Measurements from ENCODE around the gene S100A12. TPM values are rescaled to one million over a fixed set of nuclear protein-coding genes. Genes with fewer than 3 reads are reported as not detected.

S100A12 gene
- total and polyA plus RNA-seq, 2 donors (not counting 3 experiments of a cell fraction or from before 2014, with no cell fraction given), result not detected

GRCh38 chr1:153357076-153357852 lies 18.2 kb downstream of the S100A12 start:
- Histone ChIP-seq H4K20me1 (replicated peaks; ENCODE audit: control insufficient read depth, extremely low read depth, insufficient read depth, low read length) (no peaks in the 10 kb centered on the region), H3K9me3 (replicated peaks; ENCODE audit: control insufficient read depth, insufficient read depth, low read length) (no peaks in the 10 kb centered on the region), H3K27me3 (ENCODE audit: control insufficient read depth in 2 of 2, insufficient read depth in 2 of 2, low read length in 2 of 2) (no peaks in the 10 kb centered on the region), H3K36me3 (ENCODE audit: control insufficient read depth in 2 of 2, extremely low read depth in 1 of 2, insufficient read depth in 2 of 2, low read length in 2 of 2) (no peaks in the 10 kb centered on the region), H3K4me3 (replicated peaks in 1 of 3; ENCODE audit: insufficient read depth in 1 of 3, low read depth in 1 of 3, low read length in 3 of 3) (no peak overlapping the region), H3K9me1 (replicated peaks; ENCODE audit: control insufficient read depth, extremely low read depth, insufficient read depth, low read length) (no peaks in the 10 kb centered on the region), H3K4me2 (ENCODE audit: insufficient read depth, low read length) (no peak overlapping the region), H3K4me1 (ENCODE audit: control insufficient read depth, extremely low read depth, insufficient read depth, low read length) (no peaks in the 10 kb centered on the region), H3K9ac (replicated peaks; ENCODE audit: extremely low read depth, insufficient read depth, low read length) (no peak overlapping the region), H2AFZ (ENCODE audit: low read depth, low read length) (no peak overlapping the region), H3K27ac (ENCODE audit: insufficient read depth, low read depth, low read length) (no peak overlapping the region), H3K79me2 (ENCODE audit: control insufficient read depth, insufficient read depth, low read length) (no peaks in the 10 kb centered on the region)
- ChIA-PET POLR2A (no interaction called here), CTCF (interaction anchor here (0.8 to 13.2 kb wide), 3 partner anchors 23 to 136 kb away, joined by 3 to 331 read pairs (median 3); no protein-coding TSS in a partner anchor)
- BruUV-seq (replicated peaks), result no TSS peak
- dilution Hi-C loops (cut with MboI; ENCODE audit: extremely low pct_ligation_motif_present, low sequenced_read_pairs) (no loop called here), intact Hi-C loops (cut with micrococcal nuclease) (no loop called here)
- DNase-seq (ENCODE audit: low read depth, low spot score) (no peak), FAIRE-seq (no peak)
- no peak for TF ChIP-seq FOS (IDR thresholded peaks at IDR 0.05; ENCODE audit: borderline replicate concordance, insufficient read depth, low read length)
- TF ChIP-seq EZH2 (IDR thresholded peaks at IDR 0.05; ENCODE audit: borderline replicate concordance, low read depth, low read length, severe bottlenecking), result no peak
- TF ChIP-seq MYC (IDR thresholded peaks at IDR 0.05; ENCODE audit: low read depth, low read length), result no peak
- no peak for TF ChIP-seq POLR2AphosphoS5 (IDR thresholded peaks at IDR 0.05; ENCODE audit: insufficient read depth, low read depth, low read length)
- no peak for TF ChIP-seq CTCF (IDR thresholded peaks at IDR 0.05; ENCODE audit: extremely low read depth in 1 of 2, insufficient read depth in 1 of 2, low read depth in 1 of 2, low read length in 2 of 2)
- no peak for TF ChIP-seq MAX (IDR thresholded peaks at IDR 0.05; ENCODE audit: insufficient read depth, insufficient read length)
- TF ChIP-seq POLR2A (IDR thresholded peaks at IDR 0.05; ENCODE audit: low read depth, low read length), result no peak
- no peak for TF ChIP-seq JUN (IDR thresholded peaks at IDR 0.05; ENCODE audit: borderline replicate concordance, insufficient read depth, insufficient read length, low read depth)
- TF ChIP-seq GATA2 (IDR thresholded peaks at IDR 0.05; ENCODE audit: insufficient read depth, insufficient read length, low read depth, low read length), result no peak
